GM12864 (cell line): Measurements from ENCODE around the gene PSME3.

Experiments used
- DNase-seq: peaks from one replicate; pipeline ENCODE4 v3.0.0-alpha.2; 2011; ENCODE audit warnings: low read depth
- H3K4me3 ChIP-seq: 2 replicates; pipeline ENCODE4 v1.5.1; 2011; ENCODE audit warnings: mild to moderate bottlenecking, low read depth, low read length, control low read depth
- CTCF ChIP-seq: IDR thresholded peaks from 2 replicates; pipeline ENCODE4 v1.5.1; 2011; ENCODE audit warnings: low read depth, mild to moderate bottlenecking, moderate library complexity, low read length, control low read depth, inconsistent platforms; ENCODE audit errors: missing control alignments

The PSME3 gene, protein sequence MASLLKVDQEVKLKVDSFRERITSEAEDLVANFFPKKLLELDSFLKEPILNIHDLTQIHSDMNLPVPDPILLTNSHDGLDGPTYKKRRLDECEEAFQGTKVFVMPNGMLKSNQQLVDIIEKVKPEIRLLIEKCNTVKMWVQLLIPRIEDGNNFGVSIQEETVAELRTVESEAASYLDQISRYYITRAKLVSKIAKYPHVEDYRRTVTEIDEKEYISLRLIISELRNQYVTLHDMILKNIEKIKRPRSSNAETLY

DNA sequence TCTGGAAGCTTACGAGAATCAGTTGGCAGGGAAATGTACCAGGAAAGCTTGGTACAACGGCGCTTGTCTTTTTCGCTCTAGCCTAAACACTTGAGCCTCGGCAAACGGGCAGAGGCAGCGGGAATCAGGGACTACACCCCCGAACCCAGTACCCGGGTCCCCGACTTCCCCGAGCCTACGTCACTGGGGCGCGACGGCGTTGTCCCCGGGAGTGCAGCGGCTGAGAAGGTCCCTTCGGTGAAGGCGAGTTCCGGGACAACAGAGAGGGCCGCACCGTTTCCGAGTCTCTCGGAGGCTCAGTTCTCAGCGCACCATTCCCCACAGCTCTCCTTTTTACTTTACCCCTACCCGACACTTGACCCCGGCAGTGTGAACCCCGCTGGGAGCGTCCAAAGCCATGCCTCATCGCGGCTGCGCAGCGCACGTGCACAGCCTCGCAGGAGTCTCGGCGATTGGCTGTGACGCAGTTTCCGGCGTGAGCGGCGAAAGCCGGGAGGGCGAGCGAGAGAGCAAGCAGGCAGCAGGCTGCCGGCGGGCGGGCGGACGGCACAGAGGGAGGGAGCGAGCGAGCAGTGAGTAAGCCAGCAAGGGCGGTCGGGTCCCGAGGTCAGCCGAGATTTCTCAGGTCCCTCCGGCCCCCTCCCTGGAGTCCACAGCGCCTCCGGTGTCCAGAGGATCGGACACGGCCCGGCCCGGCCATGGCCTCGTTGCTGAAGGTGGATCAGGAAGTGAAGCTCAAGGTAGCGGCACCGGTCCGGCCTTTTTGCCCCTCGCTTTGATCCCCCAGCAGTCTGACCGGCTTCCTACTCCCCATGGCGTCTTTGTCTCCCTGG lies at the start of gene PSME3:
PSME3 (plus strand) TSS at position 464 of the 833 bp plus-strand sequence; CDS start at position 699, 235 bp downstream.
- peak within 1 kb of the TSS; percentile 79 for H3K4me3 ChIP-seq
- DNase-seq, result peak; percentile 60
- TF ChIP-seq CTCF, result no peak

- DNase-seq, result no peak
- TF ChIP-seq CTCF, result no peak
- no peak overlapping the region for H3K4me3 ChIP-seq
Measured at GRCh38 chr17:42783791-42784138, 49.4 kb upstream of the PSME3 start.

- TF ChIP-seq CTCF, result no peak
- no peak overlapping the region for H3K4me3 ChIP-seq
- no peak for DNase-seq
Measured at GRCh38 chr17:42784409-42784808, 48.8 kb upstream of the PSME3 start.

DNA sequence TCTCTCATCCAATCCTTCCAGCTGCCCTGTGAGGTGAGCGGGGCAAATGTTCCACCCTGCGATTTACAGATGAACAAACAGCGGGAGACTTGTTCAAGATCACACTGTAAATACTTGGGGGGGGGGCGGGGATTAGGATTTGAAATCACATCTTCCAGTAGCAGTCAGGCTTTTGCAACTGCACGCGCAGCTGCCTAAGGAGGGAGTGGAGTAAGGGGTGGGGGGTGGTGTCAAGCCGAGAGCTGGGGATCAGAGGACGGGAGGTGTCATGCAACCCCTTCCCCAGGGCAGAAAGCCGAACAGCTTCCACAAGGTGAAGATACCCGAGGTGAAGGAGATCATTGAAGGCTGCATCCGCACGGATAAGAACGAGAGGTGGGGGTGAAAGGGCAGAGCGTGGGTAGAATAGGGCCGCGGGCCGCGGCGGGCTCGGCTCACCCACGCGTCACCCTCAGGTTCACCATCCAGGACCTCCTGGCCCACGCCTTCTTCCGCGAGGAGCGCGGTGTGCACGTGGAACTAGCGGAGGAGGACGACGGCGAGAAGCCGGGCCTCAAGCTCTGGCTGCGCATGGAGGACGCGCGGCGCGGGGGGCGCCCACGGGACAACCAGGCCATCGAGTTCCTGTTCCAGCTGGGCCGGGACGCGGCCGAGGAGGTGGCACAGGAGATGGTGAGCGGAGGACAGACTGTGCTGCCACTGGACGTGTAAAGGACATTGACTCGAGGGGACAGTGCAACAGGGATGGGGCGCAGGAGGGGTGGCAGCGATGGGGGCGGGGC lies 48.2 kb upstream of the PSME3 start:
- TF ChIP-seq CTCF, result no peak
- DNase-seq, result no peak

GRCh38 chr17:42787266-42787665 lies 45.9 kb upstream of the PSME3 start:
- no peak for TF ChIP-seq CTCF
- DNase-seq, result no peak
- H3K4me3 ChIP-seq, result no peak overlapping the region

More for the DNA sequence above, 48.2 kb upstream of the PSME3 start:
- no peak overlapping the region for H3K4me3 ChIP-seq

- no peak for DNase-seq
- H3K4me3 ChIP-seq, result no peak overlapping the region
- no peak for TF ChIP-seq CTCF
Measured at GRCh38 chr17:42791948-42792347, 41.2 kb upstream of the PSME3 start.
